ENCODE data around the gene MLH1. TPM values are rescaled to one million over a fixed set of nuclear protein-coding genes. Genes with fewer than 3 reads are reported as not detected.

The MLH1 gene
- total RNA-seq (2022): 57.0 and 65.0 TPM in 2 replicates
- percentile 84 among the genes with signal in this experiment for Bru-seq, nascent RNA
- percentile 77 among the genes with signal in this experiment for BruChase-seq, experiment 1, labeled RNA remaining after a 6-hour chase
- percentile 84 among the genes with signal in this experiment for BruChase-seq, experiment 2, labeled RNA remaining after a 2-hour chase
- long read RNA-seq, transcript MLH1-201 (19 exons, 2,752 nt): major isoform, 93 of 170 reads
- long read RNA-seq, partial matches to known transcripts: 6 of 170 reads
- long read RNA-seq, other reads (novel, unspliced or antisense): 67 of 170 reads

GRCh38 chr3:36993326-36994283, at the start of gene MLH1:
MLH1 (plus strand) TSS chr3:36993518; CDS start chr3:36993548, 30 bp downstream.
- Mint-ChIP-seq H3K9me3 (ENCODE audit: unreplicated experiment) (no peaks in the 10 kb centered on the region), H3K4me1 (ENCODE audit: insufficient read depth, unreplicated experiment) (no peaks in the 10 kb centered on the region), H3K27ac (ENCODE audit: low read depth, unreplicated experiment) (no peak within 1 kb of the TSS), H3K36me3 (ENCODE audit: insufficient read depth, unreplicated experiment) (peaks cover 49% of the 10 kb centered on the region), H3K27me3 (ENCODE audit: insufficient read depth, unreplicated experiment) (no peaks in the 10 kb centered on the region), H3K4me3 (ENCODE audit: unreplicated experiment) (no peak within 1 kb of the TSS)
- intact Hi-C loops (cut with micrococcal nuclease): loop anchor here (1.0 kb wide), 2 partner anchors 181 to 220 kb away; partner anchors contain the start of gene LRRFIP2
- CTCF ChIA-PET: interaction anchor here (0.6 to 2.3 kb wide), 10 partner anchors 35 to 265 kb away, joined by 3 to 11 read pairs (median 4); no protein-coding TSS in a partner anchor
- POLR2A ChIA-PET: interaction anchor here (0.6 to 4.6 kb wide), 35 partner anchors 10 to 1270 kb away, joined by 3 to 32 read pairs (median 4); no protein-coding TSS in a partner anchor
- BruUV-seq (replicated peaks): TSS peak; percentile 84
- no peak for TF ChIP-seq CTCF (IDR thresholded peaks at IDR 0.05; ENCODE audit: unreplicated experiment)
- peak; percentile 89 for DNase-seq (ENCODE audit: unreplicated experiment)

- Mint-ChIP-seq H3K27me3 (ENCODE audit: insufficient read depth, unreplicated experiment) (no peaks in the 10 kb centered on the region), H3K4me1 (ENCODE audit: insufficient read depth, unreplicated experiment) (no peaks in the 10 kb centered on the region), H3K36me3 (ENCODE audit: insufficient read depth, unreplicated experiment) (no peaks in the 10 kb centered on the region), H3K4me3 (ENCODE audit: unreplicated experiment) (no peak overlapping the region), H3K9me3 (ENCODE audit: unreplicated experiment) (peaks cover 7% of the 10 kb centered on the region), H3K27ac (ENCODE audit: low read depth, unreplicated experiment) (no peak overlapping the region)
- intact Hi-C loops (cut with micrococcal nuclease): no loop called here
- TF ChIP-seq CTCF (IDR thresholded peaks at IDR 0.05; ENCODE audit: unreplicated experiment): no peak
- ChIA-PET POLR2A (no interaction called here), CTCF (interaction anchor here (0.8 to 1.2 kb wide), 2 partner anchors 11 to 213 kb away, joined by 4 to 8 read pairs; no protein-coding TSS in a partner anchor)
- no TSS peak for BruUV-seq (replicated peaks)
- DNase-seq (ENCODE audit: unreplicated experiment): no peak
Observed at GRCh38 chr3:36943601-36944000, 49.7 kb upstream of the MLH1 start.

GRCh38 chr3:36944012-36944640, 49.2 kb upstream of the MLH1 start:
- no peak overlapping the region for H3K4me3 Mint-ChIP-seq (ENCODE audit: unreplicated experiment)
- peaks cover 12% of the 10 kb centered on the region for H3K9me3 Mint-ChIP-seq (ENCODE audit: unreplicated experiment)
- H3K36me3 Mint-ChIP-seq (ENCODE audit: insufficient read depth, unreplicated experiment): no peaks in the 10 kb centered on the region
- no peak for DNase-seq (ENCODE audit: unreplicated experiment)
- H3K27ac Mint-ChIP-seq (ENCODE audit: low read depth, unreplicated experiment): no peak overlapping the region
- ChIA-PET CTCF (interaction anchor here (0.8 kb wide), 1 partner anchor 213 kb away, joined by 8 read pairs; no protein-coding TSS in a partner anchor), POLR2A (no interaction called here)
- no peak for TF ChIP-seq CTCF (IDR thresholded peaks at IDR 0.05; ENCODE audit: unreplicated experiment)
- no peaks in the 10 kb centered on the region for H3K4me1 Mint-ChIP-seq (ENCODE audit: insufficient read depth, unreplicated experiment)
- BruUV-seq (replicated peaks): no TSS peak
- intact Hi-C loops (cut with micrococcal nuclease): no loop called here
- no peaks in the 10 kb centered on the region for H3K27me3 Mint-ChIP-seq (ENCODE audit: insufficient read depth, unreplicated experiment)
